Colonic mucosa (tissue), 4 donors: ENCODE measurements around the gene LPAR2. TPM values are rescaled to one million over a fixed set of nuclear protein-coding genes. Genes with fewer than 3 reads are reported as not detected.

Source experiments
- DNase-seq: peaks from one replicate; pipeline ENCODE4 v3.0.0-alpha.2; 2020
- H3K27ac ChIP-seq: fragments of 200-600 bp; one replicate; pipeline ENCODE4 v1.8.0; 2021
- H3K27me3 ChIP-seq: fragments of 200-600 bp; one replicate; pipeline ENCODE4 v1.8.0; 2021
- H3K36me3 ChIP-seq: fragments of 200-600 bp; one replicate; pipeline ENCODE4 v1.8.0; 2021
- H3K4me1 ChIP-seq: fragments of 200-600 bp; one replicate; pipeline ENCODE4 v1.8.0; 2021; ENCODE audit warnings: mild to moderate bottlenecking
- H3K4me3 ChIP-seq: fragments of 200-600 bp; one replicate; pipeline ENCODE4 v1.8.0; 2021
- H3K9ac ChIP-seq, 2 donors: one replicate each; pipeline ENCODE4 v1.7.0; 2013; ENCODE audit warnings: control low read depth in 2 of 2, low read depth in 2 of 2, low read length in 2 of 2
- H3K9me3 ChIP-seq: fragments of 200-600 bp; one replicate; pipeline ENCODE4 v1.8.0; 2021
- CTCF ChIP-seq: fragments of 200-600 bp; IDR thresholded peaks from one replicate; pipeline ENCODE4 v1.8.0; 2022; ENCODE audit warnings: antibody characterized with exemption, mild to moderate bottlenecking
- intact Hi-C: fragments of 100-400 bp; cut with DNase I; formaldehyde crosslinking; loops from one replicate; pipeline ENCODE4 v1.14.1; 2022
- total RNA-seq, 2 donors: library from RNA; stranded (reverse); fragmentation: NEBNext Ultra II Directional in 1 of 2; extraction: Animal tissue kit (Norgen Biotek cat#: 25700) in 1 of 2; gene quantifications; one replicate each; pipeline ENCODE4 v1.2.1, GENCODE V29; 2021
- donor health status: healthy.
- donor health status: DM: no; HTN: no; CAD: no.
- donor health status: DM: no; HTN: no; CAD: no.

Gene LPAR2
- total RNA-seq, 2 donors from 2014 or later = 16.6 to 22.6 TPM

DNA sequence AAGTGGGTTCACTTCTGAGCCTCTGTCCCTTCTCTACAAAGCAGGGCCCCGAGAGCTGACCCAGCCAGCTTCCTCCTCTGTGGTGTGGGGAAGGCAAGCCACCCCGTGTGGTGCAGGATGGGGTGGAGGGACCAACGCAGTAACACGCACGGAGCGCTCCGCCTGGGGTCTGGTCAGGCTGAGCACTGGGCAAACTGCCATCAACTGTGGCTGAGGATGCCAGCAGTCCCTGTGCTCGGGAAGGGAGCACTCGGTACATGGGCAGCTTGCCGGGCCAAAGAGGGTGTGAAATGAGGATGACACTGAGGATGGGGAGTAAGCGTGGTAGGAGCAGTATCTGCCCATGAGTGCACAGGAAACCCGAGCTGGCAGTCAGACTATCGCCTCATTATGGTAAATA lies 23.1 kb upstream of the LPAR2 start:
- H3K9me3 ChIP-seq = no peaks in the 10 kb centered on the region
- H3K27me3 ChIP-seq = no peaks in the 10 kb centered on the region
- no peak for TF ChIP-seq CTCF
- peaks cover 25% of the 10 kb centered on the region for H3K36me3 ChIP-seq
- no peaks in the 10 kb centered on the region for H3K4me1 ChIP-seq
- intact Hi-C loops = no loop called here
- DNase-seq = no peak
- H3K27ac ChIP-seq = no peak overlapping the region
- H3K4me3 ChIP-seq = no peak overlapping the region
- H3K9ac ChIP-seq = no peak overlapping the region

- Histone ChIP-seq H3K27ac (no peak overlapping the region), H3K4me1 (no peaks in the 10 kb centered on the region), H3K4me3 (no peak overlapping the region), H3K9ac (no peak overlapping the region), H3K9me3 (no peaks in the 10 kb centered on the region), H3K36me3 (peaks cover 17% of the 10 kb centered on the region), H3K27me3 (no peaks in the 10 kb centered on the region)
- intact Hi-C loops = no loop called here
- no peak for TF ChIP-seq CTCF
- DNase-seq = no peak
Observed at GRCh38 chr19:19650331-19650730, 22.3 kb upstream of the LPAR2 start.

DNA sequence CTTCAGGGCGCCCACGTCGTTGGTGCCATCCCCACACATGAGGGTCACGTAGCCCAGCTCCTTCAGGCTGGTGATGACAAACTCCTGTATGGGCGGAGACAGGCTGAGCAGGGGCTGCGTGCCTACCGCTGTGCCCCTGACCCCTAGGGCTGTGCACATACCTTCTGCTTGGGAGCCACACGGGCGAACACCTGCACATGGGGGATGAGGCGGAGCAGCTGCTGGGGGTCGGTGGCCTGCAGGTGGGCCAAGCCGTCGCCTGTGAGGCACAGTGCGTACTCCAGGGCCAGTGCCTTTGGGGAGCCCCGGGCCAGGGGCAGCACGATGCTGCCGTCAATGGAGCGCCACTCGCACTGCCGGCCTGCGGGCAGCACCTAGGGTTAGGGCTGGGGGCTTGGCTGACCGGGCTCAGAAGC lies 21.6 kb upstream of the LPAR2 start:
- no peak for DNase-seq

DNA sequence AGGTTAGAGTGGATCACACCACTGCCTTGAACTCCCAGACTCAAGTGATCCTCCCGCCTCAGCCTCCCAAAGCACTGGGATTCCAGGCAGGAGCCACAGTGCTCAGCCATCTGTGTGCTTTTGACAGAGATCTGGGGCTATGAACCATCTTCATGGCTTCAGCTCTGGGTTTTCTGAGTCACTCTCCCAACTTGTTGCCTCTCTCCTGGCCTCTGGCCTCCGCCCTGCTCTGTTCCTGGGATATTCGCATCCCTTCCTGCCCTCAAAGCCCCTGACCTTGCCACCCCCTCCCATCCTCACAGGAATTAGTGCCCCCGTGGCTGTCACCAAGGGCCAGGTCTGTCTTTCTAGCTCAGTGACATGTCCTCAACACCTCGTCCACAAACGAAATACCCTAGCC lies 21.1 kb upstream of the LPAR2 start:
- no peak overlapping the region for H3K27ac ChIP-seq
- intact Hi-C loops = no loop called here
- DNase-seq = no peak
- H3K27me3 ChIP-seq = no peaks in the 10 kb centered on the region
- no peaks in the 10 kb centered on the region for H3K9me3 ChIP-seq
- H3K36me3 ChIP-seq = peaks cover 6% of the 10 kb centered on the region
- TF ChIP-seq CTCF = no peak
- no peak overlapping the region for H3K4me3 ChIP-seq
- no peak overlapping the region for H3K9ac ChIP-seq
- no peaks in the 10 kb centered on the region for H3K4me1 ChIP-seq

More for the DNA sequence above, 21.6 kb upstream of the LPAR2 start:
- Histone ChIP-seq H3K9ac (no peak overlapping the region), H3K36me3 (peaks cover 10% of the 10 kb centered on the region), H3K4me1 (no peaks in the 10 kb centered on the region), H3K4me3 (no peak overlapping the region), H3K9me3 (no peaks in the 10 kb centered on the region), H3K27ac (no peak overlapping the region), H3K27me3 (no peaks in the 10 kb centered on the region)
- TF ChIP-seq CTCF = no peak
- intact Hi-C loops = no loop called here

DNA sequence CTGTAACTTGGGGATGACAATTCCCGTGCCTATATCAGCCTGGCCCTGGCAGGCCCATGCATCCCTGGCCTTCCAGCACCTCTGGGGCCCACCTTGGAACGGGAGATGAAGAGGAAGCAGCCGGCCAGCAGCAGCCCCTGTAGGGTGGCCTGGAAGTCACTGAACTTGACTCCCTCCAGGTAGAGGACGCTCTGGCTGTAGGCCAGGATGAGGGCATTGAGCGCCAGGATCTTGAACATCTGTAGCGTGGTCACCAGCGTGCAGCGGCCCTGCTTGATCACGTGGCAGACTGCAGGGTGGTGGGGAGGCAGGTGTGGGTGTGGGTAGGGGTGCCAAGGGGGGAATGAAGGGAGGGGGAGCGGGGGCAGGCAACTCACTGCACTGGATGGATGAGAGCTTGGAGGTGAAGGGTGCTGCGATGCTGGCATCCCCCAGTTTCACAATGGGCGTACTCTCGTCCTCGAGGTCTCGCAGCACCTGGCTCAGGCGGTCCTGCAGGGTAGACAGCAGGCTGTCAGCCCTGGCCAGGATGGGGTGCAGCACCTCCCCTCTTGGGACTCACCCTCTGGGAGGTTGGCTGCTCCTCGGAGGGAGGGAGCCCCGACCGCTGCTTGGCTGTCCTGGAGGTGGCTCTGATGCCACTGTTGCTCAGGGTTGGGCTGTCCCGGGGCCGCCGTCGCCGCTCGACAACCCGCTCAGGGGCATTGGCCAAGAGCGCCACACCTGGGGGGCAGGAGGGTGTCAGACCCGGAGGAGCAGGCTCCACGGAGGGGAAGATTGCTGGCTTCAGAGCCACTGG lies 19.2 kb upstream of the LPAR2 start:
- Histone ChIP-seq H3K27ac (no peak overlapping the region), H3K9ac (no peak overlapping the region), H3K4me1 (no peaks in the 10 kb centered on the region), H3K36me3 (peaks cover 4% of the 10 kb centered on the region), H3K9me3 (no peaks in the 10 kb centered on the region), H3K4me3 (no peak overlapping the region), H3K27me3 (no peaks in the 10 kb centered on the region)
- no peak for DNase-seq
- no peak for TF ChIP-seq CTCF
- intact Hi-C loops = no loop called here
